GF-D8 (cell line): ENCODE data around the gene C16orf87.
"Not testable (repeated sequence)": the region's sequence is repeated elsewhere in the genome, so short reads cannot be mapped to it uniquely, and the experiment has no call there.

ENCODE experiments used
- DNase-seq: peaks from one replicate; lab custom pipeline; 2025; lab: John Stamatoyannopoulos, UW

The C16orf87 gene

DNA sequence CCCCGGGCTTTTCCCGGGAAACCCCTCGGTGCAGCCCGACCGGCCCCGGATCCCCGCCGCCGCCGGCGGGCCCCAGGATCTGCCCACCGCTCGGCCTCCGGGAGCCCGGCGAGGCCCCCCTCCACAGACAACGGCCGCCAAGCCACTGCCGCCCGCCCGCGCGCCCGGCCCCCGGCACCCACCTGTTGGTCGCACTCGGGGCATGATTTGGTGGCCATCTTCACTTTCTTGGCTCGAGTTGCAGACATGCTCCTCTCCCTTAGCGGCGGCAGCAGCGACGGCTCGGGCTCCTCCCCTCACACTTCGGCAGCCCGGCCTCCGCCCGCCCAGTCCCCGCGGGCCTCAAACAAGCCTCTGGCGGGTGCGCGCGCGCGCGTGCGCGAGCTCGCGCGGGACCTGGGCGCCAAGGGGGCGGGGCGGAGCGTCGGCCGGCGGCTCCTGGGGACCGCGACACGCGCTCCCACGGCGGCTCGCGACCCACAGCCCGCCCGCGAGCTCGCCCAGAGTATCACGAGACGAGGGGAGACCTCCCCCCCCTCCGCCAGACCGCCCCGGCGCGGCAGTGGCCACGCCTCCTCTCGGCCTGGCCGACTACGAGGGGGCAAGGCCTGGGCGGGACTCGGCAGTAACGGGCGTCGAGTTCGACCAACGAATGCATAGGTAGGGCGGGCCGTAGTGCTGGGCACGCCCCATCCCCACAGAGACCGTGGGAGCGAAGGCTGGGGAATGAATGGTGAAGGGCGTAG is at the start of gene C16orf87:
TSS of gene C16orf87 (minus strand) at position 279 of the 746 bp plus-strand sequence. CDS start at position 248, 31 bp downstream.
- DNase-seq, result peak; percentile 76

- DNase-seq, result no peak
Measured at GRCh38 chr16:46875243-46875642, 44.3 kb upstream of the C16orf87 start.

GRCh38 chr16:46873201-46873600 is 42.2 kb upstream of the C16orf87 start:
- no peak for DNase-seq

GRCh38 chr16:46871597-46871996 is 40.6 kb upstream of the C16orf87 start:
- DNase-seq, result no peak

DNA sequence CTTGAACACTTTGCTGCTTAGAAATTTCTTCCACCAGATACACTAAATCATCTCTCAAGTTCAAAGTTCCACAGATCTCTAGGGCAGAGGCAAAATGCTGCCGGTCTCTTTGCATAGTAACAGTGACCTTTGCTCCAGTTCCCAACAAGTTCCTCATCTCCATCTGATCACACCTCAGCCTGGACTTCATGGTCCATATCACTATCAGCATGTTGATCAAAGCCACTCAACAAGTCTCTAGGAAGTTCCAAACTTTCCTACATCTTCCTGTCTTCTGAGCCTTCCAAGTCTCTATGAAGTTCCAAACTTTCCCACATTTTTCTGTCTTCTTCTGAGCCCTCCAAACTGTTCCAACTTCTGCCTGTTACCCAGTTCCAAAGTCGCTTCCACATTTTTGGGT is 37.9 kb upstream of the C16orf87 start:
- DNase-seq, result not testable (repeated sequence)

GRCh38 chr16:46867486-46867885 is 36.5 kb upstream of the C16orf87 start:
- not testable (repeated sequence) for DNase-seq

DNA sequence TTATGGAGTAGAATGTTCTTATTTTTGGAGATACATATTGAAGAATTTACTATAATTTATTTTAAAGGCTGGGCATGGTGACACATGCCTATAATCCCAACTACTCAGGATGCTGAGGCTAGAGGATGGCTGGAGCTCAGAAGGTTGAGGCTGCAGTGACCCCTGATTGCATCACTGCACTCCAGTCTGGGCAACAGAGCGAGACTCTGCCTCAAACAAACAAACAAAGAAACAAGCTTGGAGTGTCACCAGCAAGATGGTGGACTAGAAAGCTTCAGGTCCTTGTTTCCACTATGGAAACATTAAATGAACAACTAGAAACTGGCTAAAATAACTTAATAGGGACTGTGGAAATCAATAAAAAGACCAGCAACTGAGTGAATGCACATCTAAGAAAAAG is 35.3 kb upstream of the C16orf87 start:
- no peak for DNase-seq

DNA sequence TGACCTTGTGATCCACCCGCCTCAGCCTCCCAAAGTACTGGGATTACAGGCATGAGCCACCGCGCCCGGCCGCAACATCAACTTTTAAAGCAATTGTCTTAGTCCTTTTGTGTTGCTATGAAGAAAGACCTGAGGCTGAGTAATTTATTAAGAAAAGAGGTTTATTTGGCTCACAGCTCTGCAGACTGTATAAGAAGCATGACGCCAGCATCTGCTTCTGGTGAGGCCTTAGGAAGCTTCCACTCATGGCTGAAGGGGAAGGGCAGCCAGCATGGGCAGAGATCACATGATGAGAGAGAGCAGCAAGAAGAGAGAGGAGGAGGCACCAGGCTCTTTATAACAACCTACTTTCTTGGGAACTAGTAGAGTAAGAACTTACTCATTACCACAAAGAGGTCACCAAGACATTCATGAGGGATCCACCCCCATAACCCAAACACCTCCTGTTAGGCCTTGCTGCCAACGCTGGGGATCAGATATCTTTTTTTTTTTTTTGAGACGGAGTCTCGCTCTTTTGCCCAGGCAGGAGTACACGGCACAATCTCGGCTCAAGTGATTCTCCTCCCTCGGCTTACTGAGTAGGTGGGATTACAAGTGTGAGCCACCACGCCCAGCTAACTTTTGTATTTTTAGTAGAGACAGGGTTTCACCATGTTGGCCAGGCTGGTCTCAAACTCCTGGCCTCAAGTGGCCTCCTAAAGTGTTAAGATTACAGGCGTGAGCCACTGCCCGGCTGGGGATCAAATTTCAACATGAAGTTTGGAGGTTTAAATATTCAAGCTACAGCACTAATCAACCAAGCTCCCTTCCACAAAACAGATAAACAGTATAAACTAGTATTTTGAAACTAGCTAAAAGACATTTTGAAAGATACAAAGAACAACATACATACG is 31.8 kb upstream of the C16orf87 start:
- no peak for DNase-seq

DNA sequence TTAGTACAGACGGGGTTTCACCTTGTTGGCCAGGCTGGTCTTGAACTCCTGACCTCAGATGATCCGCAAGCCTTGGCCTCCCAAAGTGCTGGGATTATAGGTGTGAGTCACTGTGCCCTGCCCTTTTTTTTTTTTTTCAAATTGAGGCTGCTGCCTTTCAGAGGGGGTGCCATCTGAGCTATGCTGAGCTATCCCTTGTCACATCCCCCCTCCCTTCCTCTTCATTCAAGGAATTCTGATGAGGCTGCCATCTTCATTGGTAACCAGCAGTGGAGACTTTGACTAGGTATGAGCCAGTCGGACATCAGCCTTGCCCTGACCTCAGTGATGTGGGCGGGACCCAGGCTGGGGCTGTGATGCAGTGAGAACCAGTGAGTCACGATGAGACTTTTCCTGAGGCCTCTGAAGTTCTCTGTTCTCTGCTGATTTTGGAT is 28.8 kb upstream of the C16orf87 start:
- DNase-seq, result no peak

- no peak for DNase-seq
Measured at GRCh38 chr16:46858151-46858550, 27.2 kb upstream of the C16orf87 start.

- peak; percentile 6 for DNase-seq
Measured at GRCh38 chr16:46857368-46857945, 26.5 kb upstream of the C16orf87 start.

GRCh38 chr16:46855389-46855788 is 24.4 kb upstream of the C16orf87 start:
- no peak for DNase-seq

- no peak for DNase-seq
Measured at GRCh38 chr16:46854846-46855245, 23.9 kb upstream of the C16orf87 start.

DNA sequence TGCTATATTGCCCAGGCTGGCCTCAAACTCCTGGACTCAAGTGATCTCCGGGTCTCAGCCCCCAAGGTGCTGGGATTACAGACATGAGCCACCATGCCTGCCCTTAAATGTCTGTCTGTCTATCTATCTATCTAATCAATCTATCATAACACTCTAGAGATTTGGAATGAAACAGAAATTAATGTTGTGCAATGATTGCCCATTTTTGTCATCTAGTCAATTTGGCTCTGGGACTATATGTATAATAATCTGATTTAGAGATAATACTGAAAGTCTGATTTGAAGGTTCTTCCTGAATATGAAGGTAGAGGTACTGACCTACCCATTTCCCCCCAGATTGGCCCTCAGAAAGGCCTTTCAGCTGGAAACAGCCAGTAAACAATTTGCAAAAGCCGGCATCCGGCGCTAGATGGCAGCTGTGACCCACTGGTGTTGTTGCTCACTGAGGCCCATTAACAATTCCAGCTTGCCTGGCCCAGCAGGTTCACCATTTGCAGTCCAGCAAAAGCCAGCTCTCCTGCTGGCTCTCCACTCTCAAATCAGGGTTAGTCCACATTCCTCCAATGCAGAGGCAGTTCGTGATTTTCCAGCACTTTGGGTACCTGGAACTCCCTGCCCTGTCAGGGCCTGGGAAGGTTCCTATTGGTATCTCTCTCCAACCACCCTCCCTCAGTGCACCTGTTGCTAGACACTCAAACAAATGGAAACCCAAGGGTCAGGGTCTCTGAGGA is 22.9 kb upstream of the C16orf87 start:
- peak; percentile 11 for DNase-seq

DNA sequence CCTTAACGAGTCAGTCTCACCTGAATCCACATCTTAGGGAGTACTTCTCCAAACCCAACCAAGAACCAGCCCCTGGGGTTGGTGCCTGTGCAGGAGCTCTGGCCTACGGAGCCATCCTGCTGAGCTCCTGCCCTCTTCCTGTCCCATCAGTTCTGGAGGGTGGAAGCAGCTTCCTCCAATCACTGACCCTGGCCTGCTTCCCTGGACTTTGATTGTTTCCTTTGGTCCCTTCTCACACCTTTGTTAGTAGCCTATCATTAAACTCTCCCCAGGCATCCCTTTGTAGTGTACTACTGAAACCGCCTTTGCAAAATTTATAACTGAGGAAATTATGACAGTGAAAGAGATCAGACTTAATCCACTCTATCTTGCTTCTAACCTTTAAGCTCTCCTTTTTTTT is 21.1 kb upstream of the C16orf87 start:
- no peak for DNase-seq

GRCh38 chr16:46850619-46851555 is 19.9 kb upstream of the C16orf87 start:
- DNase-seq, result no peak

DNA sequence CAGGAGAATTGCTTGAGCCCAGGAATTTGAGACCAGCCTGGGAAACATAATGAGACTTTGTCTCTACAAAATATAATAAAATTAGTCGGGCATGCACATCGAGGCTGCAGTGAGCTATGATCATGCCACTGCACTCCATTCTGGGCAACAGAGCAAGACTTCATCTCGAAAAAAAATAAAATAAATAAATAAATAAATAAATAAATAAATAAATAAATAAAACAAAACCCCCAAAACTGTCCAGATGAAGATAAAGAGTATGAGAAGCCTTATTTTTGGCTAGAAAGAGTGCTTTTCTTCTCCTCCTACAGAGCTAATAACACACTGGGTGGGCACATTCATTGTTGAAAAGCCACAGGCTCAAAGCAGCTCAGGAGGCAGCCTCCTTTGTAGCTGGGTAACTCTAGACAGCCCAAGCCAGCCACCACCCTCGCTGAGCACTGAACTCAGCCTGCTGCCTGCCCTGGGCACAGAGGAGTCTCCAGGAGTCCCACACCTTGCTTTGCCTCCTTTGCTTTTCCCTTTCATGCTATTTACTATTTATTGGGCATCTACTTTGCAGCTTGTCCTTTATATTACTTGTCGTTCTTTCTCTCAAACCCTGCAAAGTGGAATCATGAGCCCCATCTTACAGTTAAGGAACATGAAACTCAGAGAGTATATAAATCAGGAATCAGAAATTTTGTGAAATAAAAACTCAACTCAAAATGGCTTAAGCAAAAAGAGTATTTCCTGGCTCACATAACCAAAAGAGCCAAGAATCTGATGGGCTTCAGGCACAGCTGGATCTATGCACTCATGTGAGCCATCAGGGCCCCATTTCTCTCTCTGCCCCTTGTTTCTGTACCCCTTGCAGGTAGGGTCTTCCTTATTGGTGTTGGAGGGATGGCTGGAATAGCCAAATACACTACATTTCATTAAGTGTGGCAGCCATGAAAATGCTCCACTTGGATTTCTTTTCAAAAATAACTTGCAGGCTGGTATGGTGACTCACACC is 18.1 kb upstream of the C16orf87 start:
- DNase-seq, result no peak

- no peak for DNase-seq
Measured at GRCh38 chr16:46845952-46846351, 15.0 kb upstream of the C16orf87 start.

DNA sequence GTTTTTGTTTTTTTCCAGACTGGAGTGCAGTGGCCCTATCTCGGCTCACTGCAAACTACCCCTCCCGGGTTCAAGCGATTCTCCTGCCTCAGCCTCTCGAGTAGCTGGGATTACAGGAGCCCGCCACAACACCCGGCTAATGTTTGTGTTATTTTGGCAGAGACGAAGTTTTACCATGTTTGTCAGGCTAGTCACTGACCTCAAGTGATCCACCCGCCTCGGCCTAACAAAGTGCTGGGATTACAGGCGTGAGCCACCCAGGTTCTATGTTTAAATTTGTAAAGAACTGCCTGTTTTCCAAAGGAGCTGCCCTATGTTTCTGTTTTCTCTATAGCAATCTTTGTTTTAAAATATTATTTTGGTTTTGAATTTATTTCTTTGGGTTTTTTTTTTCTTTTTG is 13.8 kb upstream of the C16orf87 start:
- no peak for DNase-seq
